22Rv1 (cell line): Measurements from ENCODE around the gene ABHD16A.
"Not testable (repeated sequence)": the region's sequence is repeated elsewhere in the genome, so short reads cannot be mapped to it uniquely, and the experiment has no call there.

ENCODE experiments used
- H3K27ac ChIP-seq: fragments of 450-650 bp; 2 replicates; pipeline ENCODE4 v1.5.1; 2017
- CTCF ChIP-seq: fragments of 450-650 bp; IDR thresholded peaks from 2 replicates; pipeline ENCODE4 v1.5.1; 2017; ENCODE audit warnings: mild to moderate bottlenecking
- ZFX ChIP-seq: fragments of 450-650 bp; IDR thresholded peaks from 2 replicates; pipeline ENCODE4 v1.6.1; 2017; ENCODE audit warnings: antibody characterized with exemption, borderline replicate concordance

ABHD16A gene

GRCh38 chr6:31710523-31711219 lies 7.5 kb upstream of the ABHD16A start:
- TF ChIP-seq ZFX (no peak), CTCF (no peak)
- no peak overlapping the region for H3K27ac ChIP-seq

- H3K27ac ChIP-seq, result not testable (repeated sequence)
These were observed 6.0 kb upstream of the ABHD16A start for GRCh38 chr6:31709157-31709556.

DNA sequence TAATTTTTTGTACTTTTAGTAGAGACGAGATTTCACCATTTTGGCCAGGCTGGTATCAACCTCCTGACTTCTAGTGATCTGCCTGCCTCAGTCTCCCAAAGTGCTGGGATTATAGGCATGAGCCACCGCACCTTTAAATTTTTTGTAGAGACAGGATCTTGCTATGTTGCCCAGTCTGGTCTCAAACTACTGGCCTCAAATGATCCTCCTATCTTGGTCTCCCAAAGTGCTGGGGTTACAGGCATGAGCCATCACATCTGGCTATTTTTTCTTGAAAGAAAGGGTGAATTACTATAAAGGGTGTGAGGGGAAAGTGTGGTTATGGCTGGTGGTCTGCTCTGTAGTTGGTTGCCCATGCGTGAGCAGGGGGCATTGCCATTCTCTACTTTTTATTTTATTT lies 5.1 kb upstream of the ABHD16A start:
- H3K27ac ChIP-seq, result no peak overlapping the region
- no peak for TF ChIP-seq CTCF
- no peak for TF ChIP-seq ZFX

DNA sequence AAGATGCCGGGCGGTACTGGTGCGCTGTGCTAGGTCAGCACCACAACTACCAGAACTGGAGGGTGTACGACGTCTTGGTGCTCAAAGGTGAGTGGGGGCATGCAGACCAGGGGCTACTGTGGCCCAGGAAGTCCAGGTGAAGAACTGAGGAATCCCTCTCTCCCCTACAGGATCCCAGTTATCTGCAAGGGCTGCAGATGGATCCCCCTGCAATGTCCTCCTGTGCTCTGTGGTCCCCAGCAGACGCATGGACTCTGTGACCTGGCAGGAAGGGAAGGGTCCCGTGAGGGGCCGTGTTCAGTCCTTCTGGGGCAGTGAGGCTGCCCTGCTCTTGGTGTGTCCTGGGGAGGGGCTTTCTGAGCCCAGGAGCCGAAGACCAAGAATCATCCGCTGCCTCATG lies 4.6 kb upstream of the ABHD16A start:
- TF ChIP-seq CTCF (no peak), ZFX (no peak)
- H3K27ac ChIP-seq, result no peak overlapping the region

GRCh38 chr6:31706599-31706998 lies 3.5 kb upstream of the ABHD16A start, which contains the start of gene LY6G6F:
LY6G6F (plus strand) TSS chr6:31706866; CDS start chr6:31706907, 41 bp downstream.
- H3K27ac ChIP-seq, result no peak within 1 kb of the TSS
- TF ChIP-seq CTCF (no peak), ZFX (no peak)

- TF ChIP-seq ZFX, result no peak
- no peak for TF ChIP-seq CTCF
- H3K27ac ChIP-seq, result no peak overlapping the region
These were observed 2.8 kb upstream of the ABHD16A start for GRCh38 chr6:31705931-31706330.

DNA sequence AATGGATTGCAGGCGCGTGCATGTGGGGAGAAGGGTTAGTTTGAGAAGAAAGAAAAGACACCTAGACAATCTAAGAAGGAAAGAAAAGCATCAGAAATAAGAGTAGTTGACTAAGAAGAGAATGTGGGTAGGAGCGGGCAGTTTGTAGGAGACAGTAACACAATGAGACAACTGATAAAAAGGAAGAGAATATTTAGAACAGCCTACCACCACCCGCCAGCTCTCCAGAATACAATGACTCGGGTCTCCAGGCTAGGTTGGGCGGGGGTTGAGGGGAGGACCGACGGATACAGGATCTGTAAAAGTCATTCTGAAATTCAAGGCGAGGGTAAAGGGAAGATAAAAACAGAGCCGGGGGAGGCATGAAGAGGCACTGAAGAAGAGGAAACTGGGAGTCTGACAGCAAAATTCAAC lies 712 bp downstream of the ABHD16A start:
- TF ChIP-seq CTCF (no peak), ZFX (no peak)
- H3K27ac ChIP-seq, result peak overlapping the region; percentile 72
